Psoas muscle (tissue), 8 donors: Measurements from ENCODE around the gene RAP2A. TPM values are rescaled to one million over a fixed set of nuclear protein-coding genes. Genes with fewer than 3 reads are reported as not detected.

ENCODE experiments used
- ATAC-seq, 4 donors: fragments of 200-7000 bp; cut with Tn5 transposase; one replicate each; pipeline ENCODE4 v1.9.1; 2020; ENCODE audit warnings: moderate library complexity in 3 of 4, mild to moderate bottlenecking in 2 of 4
- DNase-seq, 2 donors: peaks; one replicate each; pipeline ENCODE4 v3.0.0-alpha.2; 2020
- H3K27ac ChIP-seq: fragments of 200-600 bp; one replicate; pipeline ENCODE4 v1.8.0; 2022
- H3K27me3 ChIP-seq, 3 donors: fragments of 200-600 bp in 1 of 3; one replicate each; pipeline versions ENCODE4 v1.6.1 to v1.8.0; 2013 to 2022; ENCODE audit warnings: low read length in 2 of 3, mild to moderate bottlenecking in 2 of 3, moderate library complexity in 1 of 3; ENCODE audit not compliant: insufficient read depth in 3 of 3
- H3K36me3 ChIP-seq, 2 donors: fragments of 200-600 bp in 1 of 2; one replicate each; pipeline versions ENCODE4 v1.6.1 to v1.8.0; 2013 to 2022; ENCODE audit warnings: low read depth in 1 of 2, mild to moderate bottlenecking in 1 of 2, moderate library complexity in 1 of 2; ENCODE audit not compliant: insufficient read depth in 1 of 2
- H3K4me1 ChIP-seq: fragments of 200-600 bp; one replicate; pipeline ENCODE4 v1.8.0; 2022
- H3K4me3 ChIP-seq: fragments of 200-600 bp; one replicate; pipeline ENCODE4 v1.8.0; 2022; ENCODE audit warnings: mild to moderate bottlenecking
- H3K9me3 ChIP-seq: fragments of 200-600 bp; one replicate; pipeline ENCODE4 v1.8.0; 2022
- WGBS, 3 donors: extraction: QIAGEN DNeasy Blood & Tissue Kit; methylation state at CpG; one replicate each; pipeline versions ENCODE4 v1.1.6 to v1.1.7; 2013; 5-methylcytosine and 5-hydroxymethylcytosine counted together
- intact Hi-C, 2 donors: fragments of 100-400 bp; cut with DNase I; formaldehyde crosslinking; loops; one replicate each; pipeline versions ENCODE4 v1.11.0 to v1.14.2; 2022
- polyA plus RNA-seq, 3 donors: library from polyadenylated mRNA; stranded (reverse); fragments of 200-250 nt; gene quantifications; one replicate each; pipeline ENCODE4 v1.2.3, GENCODE V29; 2013
- total RNA-seq, 4 donors: library from RNA; stranded (reverse); fragmentation: NEBNext Ultra II Directional in 2 of 4; extraction: Animal tissue kit (Norgen Biotek cat#: 25700) in 2 of 4; gene quantifications; one replicate each; pipeline versions ENCODE4 v1.2.1 to v1.2.4, GENCODE V29; 2021 to 2023
- TF ChIP-seq, protein P1 (sequence below): fragments of 200-600 bp; IDR thresholded peaks from one replicate; pipeline ENCODE4 v1.8.0; 2022; ENCODE audit warnings: antibody characterized with exemption
- donor health status: healthy with polysubstance abuse.
- donor health status: DM: no; HTN: no; CAD: no; lungs with moderate emphysema.
- donor health status: Bipolar disorder and iron deficiency.
- donor health status: healthy.
- donor health status: DM: yes; HTN: yes; CAD: no.
- donor health status: DM: no; HTN: no; CAD: no.
- donor health status: DM: no; HTN: no; CAD: no.
- donor health status: DM: yes; HTN: yes; CAD: no.

RAP2A gene
- total and polyA plus RNA-seq, 7 donors, result 3.8 to 35.7 (median 11.4) TPM

DNA sequence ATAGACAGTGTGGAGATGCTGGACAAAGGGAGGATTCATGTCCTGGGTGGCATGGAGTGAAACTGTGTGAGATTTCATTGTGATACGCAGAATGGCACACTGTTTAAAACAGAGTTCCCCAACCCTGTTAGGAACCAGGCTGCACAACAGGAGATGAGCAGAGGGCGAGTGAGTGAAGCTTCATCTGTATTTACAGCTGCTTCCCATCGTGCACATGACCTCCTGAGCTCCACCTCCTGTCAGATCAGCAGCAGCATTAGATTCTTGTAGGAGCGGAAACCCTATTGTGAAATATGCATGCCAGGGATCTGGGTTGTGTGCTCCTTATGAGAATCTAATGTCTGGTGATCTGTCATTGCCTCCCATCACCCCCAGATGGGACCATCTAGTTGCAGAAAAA lies 72.5 kb downstream of the RAP2A start:
- no peak overlapping the region for H3K4me3 ChIP-seq
- DNase-seq, result no peak
- no peak overlapping the region for H3K27ac ChIP-seq
- intact Hi-C loops, result no loop called here
- TF ChIP-seq, protein P1, sequence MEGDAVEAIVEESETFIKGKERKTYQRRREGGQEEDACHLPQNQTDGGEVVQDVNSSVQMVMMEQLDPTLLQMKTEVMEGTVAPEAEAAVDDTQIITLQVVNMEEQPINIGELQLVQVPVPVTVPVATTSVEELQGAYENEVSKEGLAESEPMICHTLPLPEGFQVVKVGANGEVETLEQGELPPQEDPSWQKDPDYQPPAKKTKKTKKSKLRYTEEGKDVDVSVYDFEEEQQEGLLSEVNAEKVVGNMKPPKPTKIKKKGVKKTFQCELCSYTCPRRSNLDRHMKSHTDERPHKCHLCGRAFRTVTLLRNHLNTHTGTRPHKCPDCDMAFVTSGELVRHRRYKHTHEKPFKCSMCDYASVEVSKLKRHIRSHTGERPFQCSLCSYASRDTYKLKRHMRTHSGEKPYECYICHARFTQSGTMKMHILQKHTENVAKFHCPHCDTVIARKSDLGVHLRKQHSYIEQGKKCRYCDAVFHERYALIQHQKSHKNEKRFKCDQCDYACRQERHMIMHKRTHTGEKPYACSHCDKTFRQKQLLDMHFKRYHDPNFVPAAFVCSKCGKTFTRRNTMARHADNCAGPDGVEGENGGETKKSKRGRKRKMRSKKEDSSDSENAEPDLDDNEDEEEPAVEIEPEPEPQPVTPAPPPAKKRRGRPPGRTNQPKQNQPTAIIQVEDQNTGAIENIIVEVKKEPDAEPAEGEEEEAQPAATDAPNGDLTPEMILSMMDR, result no peak
- 46 to 51% (median 49%) methylated on average over 4 of the region's 4 CpGs for WGBS, 3 donors
- H3K4me1 ChIP-seq, result no peaks in the 10 kb centered on the region
- no peaks in the 10 kb centered on the region for H3K27me3 ChIP-seq
- no peaks in the 10 kb centered on the region for H3K36me3 ChIP-seq
- no peak for ATAC-seq
- H3K9me3 ChIP-seq, result peaks cover 10% of the 10 kb centered on the region

DNA sequence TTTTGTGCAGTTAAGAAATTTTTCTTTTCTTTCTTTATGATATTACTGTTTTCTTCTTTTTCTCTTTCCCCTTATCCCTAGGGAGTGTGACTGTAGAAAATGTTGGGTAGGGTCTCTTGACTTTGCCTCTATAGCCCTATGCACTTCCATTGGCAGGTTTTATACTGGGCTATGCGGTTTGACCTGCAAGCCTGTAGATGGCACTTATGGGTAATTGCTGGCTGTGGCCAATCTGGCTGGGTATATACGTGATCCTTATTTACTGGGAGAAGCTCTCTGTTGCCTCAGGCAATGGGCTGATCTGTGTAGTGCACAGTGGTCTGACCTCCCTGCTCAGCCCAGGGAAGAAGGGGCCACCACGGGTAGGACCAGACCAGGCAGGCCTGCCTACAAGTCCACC lies 78.8 kb downstream of the RAP2A start:
- no peaks in the 10 kb centered on the region for H3K27me3 ChIP-seq
- H3K9me3 ChIP-seq, result peaks cover 14% of the 10 kb centered on the region
- no peak overlapping the region for H3K4me3 ChIP-seq
- H3K27ac ChIP-seq, result no peak overlapping the region
- WGBS, 3 donors, result 83 to 95% (median 93%) methylated on average over 3 of the region's 3 CpGs
- H3K4me1 ChIP-seq, result no peaks in the 10 kb centered on the region
- no peaks in the 10 kb centered on the region for H3K36me3 ChIP-seq
- no peak for ATAC-seq
- DNase-seq, result no peak
- TF ChIP-seq, protein P1, result no peak
- intact Hi-C loops, result no loop called here

DNA sequence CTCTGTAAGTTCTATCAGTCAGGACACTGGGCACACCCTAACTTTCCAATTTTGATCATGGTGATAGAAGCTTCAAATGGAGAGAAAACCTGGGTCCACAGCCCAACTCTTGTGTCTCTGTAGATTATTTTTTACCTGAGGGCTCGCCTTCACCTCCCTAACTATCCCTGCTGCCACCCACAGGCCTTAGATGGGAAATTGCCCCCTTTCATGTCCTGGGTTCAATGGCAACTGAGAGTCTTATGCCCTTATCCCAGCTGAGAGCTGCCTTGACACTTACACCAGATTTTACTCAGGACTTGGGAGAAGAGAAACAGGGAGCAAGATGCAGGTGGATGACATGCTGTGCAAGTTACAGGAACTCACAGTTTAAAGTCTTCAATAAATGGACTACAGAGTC lies 81.7 kb downstream of the RAP2A start:
- WGBS, 3 donors, result 83 to 97% (median 90%) methylated on average over 1 of the region's 1 CpG
- Histone ChIP-seq H3K4me1 (no peaks in the 10 kb centered on the region), H3K9me3 (peaks cover 10% of the 10 kb centered on the region), H3K4me3 (no peak overlapping the region), H3K27me3 (no peaks in the 10 kb centered on the region), H3K36me3 (no peaks in the 10 kb centered on the region), H3K27ac (no peak overlapping the region)
- no peak for DNase-seq
- no peak for ATAC-seq
- intact Hi-C loops, result no loop called here
- TF ChIP-seq, protein P1, result no peak

DNA sequence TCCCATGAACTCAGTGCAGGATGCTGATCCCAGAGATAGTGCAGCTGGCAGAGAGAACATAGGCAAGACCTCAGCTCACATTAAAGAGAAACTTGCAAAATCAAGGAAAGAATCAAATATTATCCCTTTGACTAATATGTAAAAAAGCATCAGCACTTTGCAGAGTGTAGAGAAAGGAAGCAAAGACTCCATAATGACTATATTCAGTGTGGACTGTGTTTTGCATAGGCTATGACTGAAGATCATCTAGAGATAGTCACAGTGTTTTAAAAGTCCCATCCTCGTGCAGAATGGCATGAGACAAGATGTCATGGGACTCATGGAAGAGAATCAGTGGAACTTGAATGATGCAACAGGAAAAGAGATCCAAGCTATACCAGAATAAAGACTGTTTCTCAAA lies 84.0 kb downstream of the RAP2A start:
- no peaks in the 10 kb centered on the region for H3K9me3 ChIP-seq
- no peak overlapping the region for H3K27ac ChIP-seq
- no peak overlapping the region for H3K4me3 ChIP-seq
- ATAC-seq (no peak), DNase-seq (no peak)
- H3K4me1 ChIP-seq, result no peaks in the 10 kb centered on the region
- WGBS, 3 donors, result 56 to 77% (median 60%) methylated on average over 1 of the region's 1 CpG
- TF ChIP-seq, protein P1, result no peak
- H3K36me3 ChIP-seq, result no peaks in the 10 kb centered on the region
- intact Hi-C loops, result no loop called here
- no peaks in the 10 kb centered on the region for H3K27me3 ChIP-seq

Other genes with a start within 250 kb of the RAP2A start
- 10 to 100 TPM; 54.3 to 93.1 (median 77.8) TPM for gene MBNL2, start 211.8 kb upstream of the RAP2A start, total RNA-seq
- 10 to 100 TPM; 13.3 to 61.9 (median 27.4) TPM for gene MBNL2, start 211.8 kb upstream of the RAP2A start, polyA plus RNA-seq